HG02798 (cell line): Measurements from ENCODE around the gene AOPEP.

Source experiments
- ATAC-seq: cut with Tn5 transposase; IDR thresholded peaks from one replicate; pipeline ENCODE4 v1.9.1; 2021; ENCODE audit warnings: mild to moderate bottlenecking; ENCODE audit not compliant: unreplicated experiment, poor library complexity

The AOPEP gene

GRCh38 chr9:94907264-94907936 lies 180.9 kb downstream of the AOPEP start:
- ATAC-seq, result no peak

GRCh38 chr9:94908011-94908563 lies 181.6 kb downstream of the AOPEP start:
- ATAC-seq, result no peak

GRCh38 chr9:94908583-94909249 lies 182.2 kb downstream of the AOPEP start:
- no peak for ATAC-seq

- ATAC-seq, result no peak
Measured at GRCh38 chr9:94909250-94909894, 182.9 kb downstream of the AOPEP start.

GRCh38 chr9:94909965-94910730 lies 183.6 kb downstream of the AOPEP start:
- no peak for ATAC-seq

GRCh38 chr9:94911211-94911610 lies 184.7 kb downstream of the AOPEP start:
- ATAC-seq, result no peak

- ATAC-seq, result no peak
Measured at GRCh38 chr9:94911986-94912635, 185.6 kb downstream of the AOPEP start.

GRCh38 chr9:94912700-94913249 lies 186.3 kb downstream of the AOPEP start:
- no peak for ATAC-seq

- ATAC-seq, result no peak
Measured at GRCh38 chr9:94913550-94913949, 187.1 kb downstream of the AOPEP start.

- no peak for ATAC-seq
Measured at GRCh38 chr9:94915476-94916450, 189.3 kb downstream of the AOPEP start.

- ATAC-seq, result no peak
Measured at GRCh38 chr9:94916956-94917355, 190.5 kb downstream of the AOPEP start.

GRCh38 chr9:94918038-94918753 lies 191.7 kb downstream of the AOPEP start:
- peak; percentile 48 for ATAC-seq

GRCh38 chr9:94919376-94920098 lies 193.0 kb downstream of the AOPEP start:
- ATAC-seq, result no peak

- ATAC-seq, result no peak
Measured at GRCh38 chr9:94920420-94921091, 194.1 kb downstream of the AOPEP start.

- no peak for ATAC-seq
Measured at GRCh38 chr9:94921092-94921471, 194.6 kb downstream of the AOPEP start.

GRCh38 chr9:94921656-94922055 lies 195.2 kb downstream of the AOPEP start:
- no peak for ATAC-seq

GRCh38 chr9:94922098-94922607 lies 195.7 kb downstream of the AOPEP start:
- ATAC-seq, result no peak
